Inflammatory macrophage treated with lipopolysaccharide for 4 hours (primary cell): ENCODE data around the gene SPATA6L.

ENCODE experiments used
- DNase-seq: peaks from one replicate; pipeline ENCODE4 v3.0.0-alpha.2; 2020

Gene SPATA6L, protein sequence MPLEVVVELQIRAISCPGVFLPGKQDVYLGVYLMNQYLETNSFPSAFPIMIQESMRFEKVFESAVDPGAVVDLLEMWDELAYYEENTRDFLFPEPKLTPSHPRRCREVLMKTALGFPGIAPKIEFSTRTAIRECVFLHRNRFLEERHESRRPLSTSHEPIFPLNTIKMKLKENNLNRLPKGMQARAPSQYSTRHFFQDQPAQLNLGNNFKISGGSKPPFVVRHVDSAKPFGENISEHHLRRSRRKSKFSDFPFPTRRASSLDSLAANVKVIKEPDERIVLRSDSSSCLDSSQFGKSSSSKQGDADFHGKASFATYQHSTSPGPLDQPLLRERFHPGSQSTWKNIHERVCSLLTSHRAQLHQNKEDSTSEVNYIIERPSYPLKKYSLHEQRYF

DNA sequence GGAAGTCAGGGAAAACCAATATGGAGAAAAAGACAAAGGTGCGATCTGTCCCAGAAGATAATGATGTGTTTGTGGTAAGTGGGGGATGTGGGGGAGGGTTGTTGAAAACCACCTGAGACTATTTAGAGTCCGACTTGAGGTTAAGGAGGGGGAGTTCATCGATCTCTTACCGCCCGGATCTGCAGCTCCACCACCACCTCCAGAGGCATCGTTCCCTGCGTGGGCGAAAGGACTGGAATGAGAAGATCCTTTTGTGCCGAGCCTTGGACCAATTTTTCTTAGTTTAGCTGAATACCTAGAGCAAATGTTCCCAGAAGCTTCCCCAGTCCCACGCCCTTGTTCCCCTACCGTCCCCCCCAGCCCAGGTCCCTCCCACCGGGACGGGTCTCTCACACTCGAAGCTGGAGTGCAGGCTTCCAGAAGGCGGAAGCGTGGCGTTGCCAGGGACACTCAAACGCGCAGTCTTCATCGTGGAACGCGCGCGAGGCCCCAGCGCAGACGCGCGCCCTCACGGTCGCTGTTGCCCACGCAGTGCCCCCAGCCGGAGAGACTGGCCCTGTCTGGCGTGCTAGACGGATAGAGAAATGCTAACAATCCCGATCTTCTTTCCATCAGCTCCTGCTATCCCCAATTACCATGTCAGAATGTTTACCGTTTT lies at the start of gene SPATA6L:
TSS of gene SPATA6L (minus strand) at position 439 of the 658 bp plus-strand sequence. CDS start at position 209, 230 bp downstream.
- DNase-seq = peak; percentile 45

DNA sequence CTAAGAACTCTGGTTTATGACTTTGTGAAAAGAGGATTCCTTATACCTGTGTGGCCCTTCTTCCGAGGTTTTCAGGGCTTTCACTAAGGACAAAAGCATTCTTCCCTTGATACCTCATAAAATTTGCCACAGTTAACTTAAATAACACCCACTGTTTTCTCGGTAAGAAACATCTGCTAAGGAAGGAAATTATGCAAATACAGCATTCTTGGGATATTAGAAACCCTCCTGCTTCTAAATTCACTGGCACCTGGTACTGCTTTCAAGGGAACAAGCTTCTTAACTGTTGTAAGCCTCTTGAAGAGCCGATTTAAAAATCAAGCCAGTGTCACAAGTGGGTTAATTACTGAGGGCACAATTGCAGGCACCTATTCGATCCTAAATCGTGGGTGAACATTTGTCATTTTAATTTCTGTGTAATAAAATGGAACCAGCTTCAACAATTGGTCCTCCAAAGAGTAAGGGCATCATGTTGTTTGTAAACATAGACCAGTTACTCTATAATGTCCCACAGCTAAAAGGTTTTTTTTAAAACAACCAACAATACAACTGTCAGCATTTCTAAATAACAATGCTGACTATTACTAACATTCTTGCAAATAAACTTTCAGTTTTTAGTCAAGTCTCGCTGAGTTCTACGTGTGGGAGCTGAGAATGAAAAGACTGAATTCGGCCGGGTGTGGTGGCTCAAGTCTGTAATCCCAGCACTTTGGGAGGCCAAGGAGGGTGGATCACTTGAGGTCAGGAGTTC lies 48.2 kb upstream of the SPATA6L start:
- no peak for DNase-seq

DNA sequence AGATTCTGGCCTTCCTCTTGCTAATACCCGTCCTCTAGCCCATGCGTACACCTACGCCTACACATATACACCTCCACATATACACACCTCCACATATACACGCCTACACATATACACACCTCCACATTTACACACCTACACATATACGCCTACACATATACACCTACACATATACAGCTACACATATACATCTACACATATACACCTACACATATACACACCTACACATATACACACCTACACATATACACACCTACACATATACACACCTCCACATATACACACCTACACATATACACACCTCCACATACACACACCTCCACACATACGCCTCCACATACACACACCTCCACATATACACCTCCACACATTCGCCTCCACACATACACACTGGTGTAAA lies 47.6 kb upstream of the SPATA6L start:
- no peak for DNase-seq

DNA sequence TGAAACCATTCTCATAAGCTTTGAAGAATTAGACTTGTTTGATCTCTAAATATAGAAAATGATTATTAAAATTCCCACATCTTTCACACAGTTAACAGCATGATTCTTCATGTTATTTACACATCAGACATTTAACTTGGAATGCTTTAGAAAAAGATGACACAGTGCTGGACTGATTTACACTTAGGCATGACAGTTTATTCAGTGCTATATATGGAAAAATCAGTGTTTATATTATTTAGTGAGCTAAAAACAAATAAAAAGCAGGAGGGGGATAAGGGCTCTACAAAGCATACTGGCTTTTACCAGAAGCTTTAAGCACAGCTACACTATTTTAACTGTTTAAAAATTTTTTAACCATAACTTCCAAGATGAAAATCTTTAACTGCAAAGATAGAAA lies 43.1 kb upstream of the SPATA6L start:
- no peak for DNase-seq

DNA sequence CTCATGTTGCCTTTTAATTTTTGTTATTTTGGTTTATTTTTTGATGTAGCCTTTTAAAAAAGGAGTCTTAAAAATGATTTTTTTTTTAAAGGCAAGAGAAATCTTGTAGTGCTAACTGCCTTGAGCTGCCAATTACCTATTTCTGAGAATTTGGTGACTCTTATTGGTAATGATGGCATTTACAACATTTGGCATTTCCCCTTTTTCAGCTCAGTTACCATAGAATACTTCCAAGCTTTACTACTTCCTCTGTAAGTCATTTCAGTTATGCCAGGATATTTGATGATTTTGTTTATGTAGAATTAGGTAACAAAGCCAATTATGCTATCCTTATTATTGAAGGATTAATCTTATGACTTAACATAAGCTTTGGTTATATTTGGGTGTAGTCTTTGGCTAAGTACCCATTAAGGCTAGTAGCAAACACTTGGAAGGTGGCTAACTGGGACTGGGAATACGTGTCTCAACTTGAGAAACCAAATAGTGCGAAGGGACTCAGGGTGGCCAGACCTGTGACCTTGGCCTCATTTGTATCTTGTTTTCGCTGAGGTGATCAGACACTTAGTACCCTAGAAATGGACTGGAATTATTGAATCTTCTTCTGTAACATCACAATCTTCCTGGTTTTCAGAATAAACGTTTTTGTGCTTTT lies 40.8 kb upstream of the SPATA6L start:
- DNase-seq = peak; percentile 41

DNA sequence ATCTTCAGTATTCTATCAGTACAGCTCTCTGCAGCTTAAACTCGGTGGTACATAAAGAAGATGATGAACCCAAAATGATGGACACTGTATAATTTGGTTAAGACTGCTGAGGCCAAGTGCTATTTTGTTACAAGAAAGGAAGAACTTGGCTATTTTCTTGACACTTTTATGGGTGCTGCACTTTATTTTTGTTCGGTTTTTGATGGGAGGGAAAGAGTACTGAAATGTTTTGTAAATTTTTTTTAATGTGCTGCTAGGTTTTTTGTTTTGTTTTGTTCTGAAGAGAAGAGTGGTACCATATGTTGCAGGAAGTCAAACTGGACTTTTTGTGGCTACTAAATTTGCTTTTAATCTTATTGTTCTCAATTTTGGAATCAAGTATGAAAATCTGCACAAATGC lies 39.7 kb upstream of the SPATA6L start:
- no peak for DNase-seq

DNA sequence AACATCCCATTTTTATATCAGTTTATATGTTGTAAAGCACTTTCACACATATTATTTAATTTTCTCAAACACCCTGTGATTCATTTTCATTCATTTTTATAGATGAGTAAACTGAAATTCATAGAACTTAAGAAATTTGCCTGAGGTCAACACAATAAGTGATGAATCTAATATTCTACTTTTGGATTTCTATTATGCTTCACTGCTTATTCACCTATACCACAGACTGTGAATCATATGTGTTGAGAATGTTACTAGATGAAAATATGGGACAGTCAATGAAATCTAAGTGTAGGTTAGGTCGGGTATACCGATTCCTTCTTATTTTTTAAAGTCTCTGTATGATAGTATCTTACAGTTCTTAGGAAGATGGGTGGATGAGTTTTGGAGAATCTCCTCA lies 37.8 kb upstream of the SPATA6L start:
- DNase-seq = no peak

DNA sequence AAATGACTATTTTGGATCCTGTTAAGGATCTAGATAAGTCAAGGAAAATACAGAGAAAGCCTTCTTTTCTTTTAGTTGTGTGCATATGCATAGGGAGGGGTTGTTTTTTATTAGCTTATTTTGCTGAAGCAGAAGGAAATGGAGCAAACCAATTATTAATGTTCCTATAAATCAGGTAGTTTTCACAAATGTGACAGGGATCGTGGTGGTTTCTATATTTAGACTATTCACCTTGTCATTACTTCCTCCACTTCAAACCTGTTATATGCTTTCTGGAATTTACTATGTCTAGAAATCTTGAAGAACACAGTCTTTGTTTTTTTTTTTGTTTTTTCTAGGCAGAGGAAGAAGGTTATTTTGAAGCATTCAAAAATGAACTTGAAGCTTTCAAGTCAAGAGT lies 35.2 kb upstream of the SPATA6L start:
- no peak for DNase-seq

DNA sequence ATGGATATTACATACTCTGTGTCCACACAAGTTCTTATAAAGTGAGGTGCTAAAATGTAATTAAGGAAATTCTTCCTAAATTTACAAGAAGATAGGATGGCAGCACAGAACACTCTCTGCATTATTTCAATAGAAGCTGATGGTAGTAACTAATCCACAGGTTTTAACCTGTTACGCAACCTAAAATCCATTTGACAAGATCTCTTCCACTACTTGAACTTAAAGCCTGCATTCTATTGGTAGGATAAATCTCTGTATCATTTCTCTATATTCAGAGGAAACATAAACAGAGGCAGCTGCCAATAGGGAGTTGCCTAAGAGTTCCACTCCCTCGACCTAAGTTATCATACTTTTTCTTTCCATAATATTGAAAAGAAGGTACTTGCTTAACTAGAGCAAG lies 34.7 kb upstream of the SPATA6L start:
- DNase-seq = no peak

DNA sequence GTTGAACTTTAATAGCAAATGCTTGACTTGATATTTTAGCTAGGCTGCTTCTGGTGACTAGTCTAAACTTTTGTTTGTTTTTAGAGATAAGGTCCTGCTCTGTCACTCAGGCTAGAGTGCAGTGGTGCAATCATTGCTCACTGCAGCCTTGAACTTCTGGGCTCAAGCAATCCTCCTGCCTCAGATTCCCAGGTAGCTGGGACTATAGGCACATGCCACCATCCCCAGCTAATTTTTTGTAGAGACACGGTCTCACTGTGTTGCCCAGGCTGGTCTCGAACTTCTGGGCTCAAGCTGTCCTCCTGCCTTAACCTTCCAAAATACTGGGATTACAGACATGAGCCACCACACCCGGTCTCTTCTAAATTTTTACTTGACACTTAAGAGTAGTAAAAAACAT lies 33.8 kb upstream of the SPATA6L start:
- DNase-seq = no peak

DNA sequence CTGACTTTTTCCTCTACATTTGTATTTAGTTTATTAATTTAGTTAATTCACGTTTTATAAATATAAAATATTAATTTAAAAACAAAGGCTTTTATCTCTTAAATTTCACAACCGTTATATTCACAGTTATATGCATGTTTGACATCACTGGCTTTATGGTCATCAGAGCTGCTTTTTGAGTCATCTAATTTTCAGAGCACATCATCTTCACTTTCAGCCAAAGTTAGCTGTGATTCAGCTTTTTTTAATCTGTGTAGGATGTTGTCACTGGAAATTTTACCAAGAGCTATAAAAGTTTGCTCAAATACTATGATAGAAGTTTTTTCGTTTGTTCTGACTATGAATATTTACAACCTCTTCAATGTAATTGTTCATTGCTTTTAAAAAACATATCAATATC lies 25.5 kb upstream of the SPATA6L start:
- no peak for DNase-seq

DNA sequence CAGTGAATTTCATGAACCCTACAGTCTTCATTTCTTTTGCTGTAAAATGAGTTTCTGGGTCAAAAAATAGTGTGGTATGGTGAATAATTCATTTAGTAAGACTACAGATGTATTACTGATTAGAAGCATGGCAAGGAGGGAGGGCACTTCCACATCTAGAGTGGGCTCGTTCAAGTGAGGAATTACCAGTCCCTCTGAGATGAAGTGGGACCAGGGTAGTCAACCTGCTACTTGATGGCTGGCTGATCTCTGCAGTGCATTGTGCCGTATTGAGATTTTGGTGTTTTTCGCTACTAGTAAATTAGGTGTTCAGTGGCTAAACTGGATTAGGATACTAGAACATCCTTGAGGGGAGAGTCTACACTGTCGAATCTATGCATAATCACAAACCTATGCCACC lies 23.9 kb upstream of the SPATA6L start:
- DNase-seq = no peak

DNA sequence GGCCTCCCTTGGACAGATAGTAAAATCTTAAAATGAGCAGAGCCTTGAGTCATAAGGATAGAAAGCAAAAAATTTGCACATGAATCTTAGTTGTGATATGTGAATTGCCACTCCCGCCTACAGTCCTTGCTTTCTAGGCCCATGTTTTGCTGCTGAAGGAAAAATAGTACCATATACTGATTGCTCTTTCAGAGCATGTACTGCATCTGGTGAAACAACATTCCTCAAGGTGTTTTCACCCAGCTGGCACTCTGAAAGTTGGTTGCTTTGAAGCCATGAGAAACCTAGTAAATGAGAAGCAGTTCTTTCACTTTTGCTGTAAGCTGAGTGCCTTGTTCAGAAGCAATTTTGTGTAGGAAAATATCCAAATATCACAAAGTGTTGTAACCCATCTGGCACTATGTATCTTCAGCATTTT lies 23.4 kb upstream of the SPATA6L start:
- no peak for DNase-seq

DNA sequence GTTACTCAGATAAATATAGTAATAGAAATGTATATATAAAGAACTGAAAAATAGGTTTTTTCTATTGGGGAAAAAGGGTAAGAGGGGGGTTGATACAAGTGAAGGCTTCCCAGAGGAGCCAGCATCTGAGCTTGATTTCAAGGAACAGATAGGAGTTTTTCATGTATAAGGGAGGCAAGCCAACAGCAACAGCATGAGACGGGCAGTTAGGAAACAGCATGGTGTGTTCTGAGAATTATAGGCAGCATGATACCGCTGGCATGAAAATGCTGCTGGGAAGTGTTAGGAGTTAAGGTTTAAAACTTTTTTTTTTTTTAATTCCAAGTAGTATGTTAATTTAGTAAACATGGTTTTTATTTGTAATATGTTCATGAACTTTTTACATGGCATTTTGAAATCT lies 22.7 kb upstream of the SPATA6L start:
- DNase-seq = no peak

DNA sequence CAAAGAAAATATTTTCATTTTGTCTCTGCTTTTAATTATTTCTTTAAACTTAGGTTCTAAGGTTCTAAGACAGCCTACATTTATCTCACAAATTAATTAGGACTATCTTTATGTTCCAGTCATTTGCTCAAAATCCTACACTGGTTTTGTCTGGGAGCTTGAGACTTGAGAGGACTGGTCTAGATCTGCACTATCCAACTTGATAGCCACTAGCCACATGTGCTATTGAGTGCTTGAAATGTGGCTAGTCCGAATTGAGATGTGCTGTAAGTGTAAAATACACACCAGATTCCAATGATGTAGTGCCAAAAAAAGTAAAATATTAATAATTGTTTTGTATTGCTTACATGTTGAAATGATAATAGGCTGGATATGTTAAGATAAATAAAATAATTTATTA lies 20.3 kb upstream of the SPATA6L start:
- DNase-seq = no peak

DNA sequence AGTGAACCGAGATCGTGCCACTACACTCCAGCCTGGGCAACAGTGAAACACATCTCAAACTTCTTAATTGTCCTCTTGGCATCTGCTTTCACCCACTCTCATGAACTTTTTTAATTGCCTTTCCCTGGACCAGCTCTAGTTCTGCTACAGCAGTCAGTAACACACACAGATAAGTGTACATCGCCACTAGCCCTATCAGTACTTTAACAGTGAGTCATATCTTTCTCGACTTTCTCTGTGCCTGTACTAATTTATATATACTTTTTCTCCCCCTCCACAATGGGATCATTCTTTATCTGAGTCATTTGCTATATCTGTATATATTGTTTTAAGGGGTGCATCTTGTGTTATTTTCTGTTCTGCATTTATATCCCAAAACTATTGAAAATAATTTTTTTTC lies 19.8 kb upstream of the SPATA6L start:
- no peak for DNase-seq

DNA sequence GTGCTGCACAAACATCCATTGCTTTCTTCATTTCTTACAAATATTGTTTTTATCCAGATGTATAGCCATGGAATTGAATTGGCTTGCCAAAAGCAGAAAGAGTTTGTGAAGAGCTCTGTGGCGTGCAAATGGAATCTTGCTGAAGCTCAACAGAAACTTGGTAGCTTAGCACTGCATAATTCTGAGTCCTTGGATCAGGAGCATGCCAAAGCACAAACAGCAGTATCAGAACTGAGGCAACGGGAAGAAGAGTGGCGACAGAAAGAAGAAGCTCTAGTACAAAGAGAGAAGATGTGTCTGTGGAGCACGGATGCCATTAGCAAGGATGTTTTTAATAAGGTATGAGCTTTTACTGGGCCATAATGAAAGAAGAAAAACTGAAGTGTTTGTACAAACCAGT lies 18.5 kb upstream of the SPATA6L start:
- DNase-seq = no peak

DNA sequence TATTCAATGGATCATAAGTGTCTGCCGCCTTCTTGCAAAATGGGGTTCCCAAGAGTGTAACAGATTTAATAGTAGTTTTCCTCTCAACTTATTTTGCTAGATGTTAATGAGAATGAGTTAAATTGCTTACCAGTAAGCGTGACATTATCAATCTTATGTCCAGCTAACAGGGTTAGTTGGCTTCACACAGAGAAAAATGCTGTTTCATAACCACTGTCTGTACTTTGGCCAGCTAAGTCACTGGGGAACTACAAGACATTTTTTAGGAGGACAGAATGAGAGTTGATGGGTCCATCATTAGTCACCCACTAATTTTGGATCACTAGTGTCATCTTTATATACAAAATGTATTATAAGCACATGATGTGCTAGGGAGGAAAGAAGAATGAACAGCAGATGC lies 14.5 kb upstream of the SPATA6L start:
- DNase-seq = peak; percentile 80

DNA sequence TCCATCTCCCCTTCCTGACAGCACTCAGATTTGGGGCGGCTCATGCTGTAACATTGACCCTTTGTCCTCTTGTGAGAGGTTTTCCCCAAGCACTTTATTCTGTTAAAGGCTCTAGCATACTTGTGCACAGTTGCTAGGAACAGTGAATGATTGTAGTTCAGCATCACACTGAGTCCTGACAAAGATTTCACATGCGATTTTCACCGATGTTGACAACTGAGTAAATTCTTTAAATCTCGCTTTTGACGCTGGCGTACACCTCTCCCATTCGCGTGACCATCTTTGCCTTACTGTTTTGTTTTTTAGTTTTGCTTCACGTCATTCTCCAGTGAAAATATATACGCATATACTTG lies 13.9 kb upstream of the SPATA6L start:
- DNase-seq = peak; percentile 15

DNA sequence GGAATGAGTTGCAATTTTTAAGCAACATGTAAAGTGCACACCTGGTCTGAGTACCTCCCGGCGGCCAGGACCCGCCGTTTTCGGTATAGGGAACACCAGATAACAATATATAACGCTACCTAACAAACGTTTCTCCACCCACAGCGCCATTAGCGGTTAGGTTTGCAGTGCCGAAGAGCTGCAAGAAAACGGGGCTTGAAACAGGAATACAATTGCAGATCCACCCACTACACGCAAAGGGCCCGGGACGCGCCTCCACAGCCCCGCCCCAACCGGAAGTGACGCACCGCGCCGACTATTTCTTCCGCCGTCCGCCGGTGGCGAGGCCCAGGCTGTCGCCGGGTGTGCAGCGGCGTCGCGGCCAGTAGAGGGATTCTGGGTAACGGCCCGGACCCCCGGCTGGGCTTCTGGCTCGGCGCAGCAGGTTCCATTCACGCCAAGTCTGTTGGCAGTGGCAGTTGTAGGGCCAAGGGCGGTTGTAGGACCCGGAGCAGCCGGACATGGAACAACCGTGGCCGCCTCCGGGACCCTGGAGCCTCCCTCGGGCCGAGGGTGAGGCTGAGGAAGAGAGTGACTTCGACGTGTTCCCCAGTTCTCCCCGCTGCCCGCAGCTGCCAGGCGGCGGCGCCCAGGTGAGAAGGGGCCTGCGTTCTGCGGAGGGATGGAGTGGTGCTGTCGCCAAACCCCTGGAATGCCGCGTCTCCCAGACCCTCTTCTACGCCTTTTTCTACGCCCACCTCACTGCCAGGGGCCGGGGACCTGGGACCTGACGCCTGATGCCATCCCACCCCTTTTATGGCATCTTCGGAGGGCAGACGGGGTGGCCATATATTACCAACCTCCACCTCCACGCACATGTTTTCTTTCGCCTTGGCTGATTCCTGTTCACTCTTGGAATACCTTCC lies 13.2 kb upstream of the SPATA6L start, which contains the start of gene CDC37L1:
TSS of gene CDC37L1 (plus strand) at position 302 of the 905 bp plus-strand sequence. CDS start at position 501, 199 bp downstream.
- DNase-seq = peak; percentile 96

DNA sequence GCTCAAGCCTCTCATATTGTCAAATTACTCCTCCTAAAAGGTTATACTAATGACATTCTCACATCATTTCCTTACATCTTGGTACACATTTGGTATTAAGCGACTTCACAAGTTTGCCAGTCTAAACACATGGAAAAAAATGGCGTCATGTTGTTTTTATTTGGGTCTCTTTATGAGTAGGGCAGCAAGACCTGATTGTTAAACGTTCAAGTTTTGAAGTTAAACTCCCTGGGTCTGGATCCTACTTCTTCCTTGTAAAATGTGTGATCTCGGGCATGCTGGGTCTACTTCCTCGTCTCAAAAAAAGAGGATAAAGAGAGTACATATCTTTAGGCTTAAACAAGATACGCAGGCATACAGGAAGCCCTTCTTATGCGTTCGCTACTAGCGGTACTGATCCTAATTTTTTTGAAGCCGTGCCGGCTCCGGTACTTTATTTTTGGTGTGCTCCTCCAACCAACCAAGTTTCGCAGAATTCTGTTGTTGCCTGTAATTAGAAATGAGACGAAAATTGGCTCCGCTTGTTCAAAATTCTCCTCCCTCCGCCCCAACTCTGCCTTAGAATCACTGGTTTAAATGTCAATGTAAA lies 12.5 kb upstream of the SPATA6L start:
- DNase-seq = peak; percentile 42

DNA sequence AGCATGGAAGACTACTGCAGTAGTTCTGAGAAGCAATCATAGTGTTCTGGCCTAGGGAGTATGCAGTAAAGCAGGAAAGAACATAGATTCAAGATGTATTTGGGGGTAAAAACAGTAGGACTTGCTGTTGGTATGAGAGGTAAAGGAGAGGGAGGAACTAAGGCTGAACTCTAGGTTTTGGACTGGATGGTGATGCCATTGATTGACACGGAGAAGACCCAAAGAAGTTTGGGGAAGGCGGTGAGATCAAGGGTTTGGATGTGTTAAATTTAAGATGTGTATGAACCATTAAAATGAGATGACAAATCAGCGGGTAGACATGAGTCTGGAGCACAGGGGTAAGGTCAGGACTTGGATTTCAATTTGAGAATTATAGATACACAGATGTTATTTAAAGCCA lies 11.1 kb upstream of the SPATA6L start:
- DNase-seq = no peak
